CD4-positive, alpha-beta T cell treated with Interleukin-6 at 100 ng/mL for 8 hours (primary cell): Measurements from ENCODE around the gene BCAP31.
"Not testable (repeated sequence)": the region's sequence is repeated elsewhere in the genome, so short reads cannot be mapped to it uniquely, and the experiment has no call there.

Source experiments
- DNase-seq: peaks from one replicate; pipeline ENCODE4 v3.0.0-alpha.2; 2020; ENCODE audit warnings: mixed read lengths, low spot score

Gene BCAP31

GRCh38 chrX:153762626-153763173 is 38.5 kb upstream of the BCAP31 start:
- DNase-seq: no peak

GRCh38 chrX:153761863-153762262 is 37.7 kb upstream of the BCAP31 start:
- no peak for DNase-seq

GRCh38 chrX:153755136-153755535 is 30.9 kb upstream of the BCAP31 start:
- no peak for DNase-seq

- DNase-seq: no peak
Observed at GRCh38 chrX:153750127-153750774, 26.1 kb upstream of the BCAP31 start.

- DNase-seq: not testable (repeated sequence)
Observed at GRCh38 chrX:153749017-153749416, 24.8 kb upstream of the BCAP31 start.

- DNase-seq: not testable (repeated sequence)
Observed at GRCh38 chrX:153746991-153747390, 22.8 kb upstream of the BCAP31 start.

GRCh38 chrX:153746359-153746758 is 22.2 kb upstream of the BCAP31 start:
- DNase-seq: no peak

- DNase-seq: not testable (repeated sequence)
Observed at GRCh38 chrX:153745067-153745433, 20.9 kb upstream of the BCAP31 start.

- no peak for DNase-seq
Observed at GRCh38 chrX:153744210-153745066, 20.3 kb upstream of the BCAP31 start.

- not testable (repeated sequence) for DNase-seq
Observed at GRCh38 chrX:153743468-153744209, 19.5 kb upstream of the BCAP31 start.

- not testable (repeated sequence) for DNase-seq
Observed at GRCh38 chrX:153742796-153743467, 18.7 kb upstream of the BCAP31 start.

- not testable (repeated sequence) for DNase-seq
Observed at GRCh38 chrX:153742111-153742510, 17.9 kb upstream of the BCAP31 start.

- no peak for DNase-seq
Observed at GRCh38 chrX:153741446-153741845, 17.3 kb upstream of the BCAP31 start.

GRCh38 chrX:153740631-153741222 is 16.5 kb upstream of the BCAP31 start:
- DNase-seq: no peak

GRCh38 chrX:153739754-153740486 is 15.7 kb upstream of the BCAP31 start:
- peak; percentile 51 for DNase-seq

- DNase-seq: no peak
Observed at GRCh38 chrX:153738056-153738605, 13.9 kb upstream of the BCAP31 start.

- no peak for DNase-seq
Observed at GRCh38 chrX:153736871-153737441, 12.8 kb upstream of the BCAP31 start.

GRCh38 chrX:153736071-153736820 is 12.1 kb upstream of the BCAP31 start:
- DNase-seq: no peak

- DNase-seq: no peak
Observed at GRCh38 chrX:153735274-153735673, 11.1 kb upstream of the BCAP31 start.
